Stimulated activated naive CD4-positive, alpha-beta T cell (primary cell): ENCODE data around the gene EFCAB8.
"Not testable (repeated sequence)": the region's sequence is repeated elsewhere in the genome, so short reads cannot be mapped to it uniquely, and the experiment has no call there.

ENCODE experiments used
- DNase-seq, 6 experiments: peaks; one replicate each; lab custom pipeline; 2025; lab: John Stamatoyannopoulos, UW

The EFCAB8 gene

GRCh38 chr20:32841174-32841573 is 17.5 kb upstream of the EFCAB8 start:
- peak in 1 of 6 experiments; percentile 6 for DNase-seq

- no peak for DNase-seq
Measured at GRCh38 chr20:32841632-32842031, 17.1 kb upstream of the EFCAB8 start.

DNA sequence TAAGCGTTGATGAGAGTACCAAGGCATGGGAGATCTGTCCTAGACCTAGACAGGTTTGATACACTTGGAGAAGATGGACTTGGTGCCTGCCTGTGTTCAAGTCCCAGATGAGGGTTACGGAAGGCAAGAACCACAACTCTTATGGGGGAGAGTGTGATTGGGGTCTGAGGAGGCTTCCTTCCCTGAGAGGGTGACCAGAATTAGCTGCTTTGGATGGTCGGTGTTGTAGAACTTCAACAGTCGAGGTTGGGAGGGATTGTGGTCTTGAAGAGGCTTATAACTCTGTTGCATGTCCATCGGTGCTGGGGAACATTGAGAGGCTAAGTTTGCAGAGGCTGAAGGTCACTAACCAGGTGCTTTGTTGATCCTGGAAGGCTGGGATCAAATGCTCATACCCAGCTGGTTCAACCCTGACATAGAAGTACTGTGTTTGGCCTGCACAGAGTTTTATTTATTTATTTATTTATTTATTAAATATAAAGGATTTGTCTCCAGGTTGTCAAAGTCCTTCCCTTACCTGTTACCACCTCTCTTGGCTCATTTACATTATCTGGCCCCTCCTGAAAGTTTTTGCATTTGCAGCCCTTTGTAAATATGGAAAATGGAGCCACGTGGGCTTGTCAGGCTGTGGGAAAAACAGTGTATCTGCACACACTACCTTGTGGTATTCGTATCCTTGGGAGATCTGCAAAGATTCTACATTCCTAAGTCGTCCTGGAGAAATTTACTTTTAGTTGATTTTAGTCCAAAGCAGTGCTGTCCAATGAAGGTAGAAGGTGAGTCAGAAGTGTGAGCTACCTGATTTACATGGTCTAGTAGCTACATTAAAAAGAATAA is 15.8 kb upstream of the EFCAB8 start:
- DNase-seq: no peak

DNA sequence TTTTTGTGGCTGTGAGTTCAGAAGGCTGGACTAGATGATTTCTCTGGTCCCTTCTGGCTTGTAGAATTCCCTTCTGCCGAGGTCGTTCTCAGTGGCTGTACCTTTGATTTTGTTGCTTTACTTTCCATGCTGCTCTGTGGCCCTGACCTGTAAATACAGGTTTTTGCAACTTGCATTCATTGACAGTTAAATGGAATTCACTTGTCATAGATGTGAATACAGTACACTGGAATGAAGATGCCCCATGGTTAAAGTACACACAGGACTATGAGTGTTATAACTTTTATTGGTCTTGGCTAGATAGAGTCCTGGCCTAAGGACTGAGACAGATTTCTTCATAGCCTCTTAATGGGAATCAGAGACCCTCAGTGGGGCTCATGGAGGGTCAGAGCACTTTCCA is 12.9 kb upstream of the EFCAB8 start:
- no peak for DNase-seq

- DNase-seq: no peak
Measured at GRCh38 chr20:32846852-32847251, 11.9 kb upstream of the EFCAB8 start.

GRCh38 chr20:32847964-32848363 is 10.8 kb upstream of the EFCAB8 start:
- no peak for DNase-seq

DNA sequence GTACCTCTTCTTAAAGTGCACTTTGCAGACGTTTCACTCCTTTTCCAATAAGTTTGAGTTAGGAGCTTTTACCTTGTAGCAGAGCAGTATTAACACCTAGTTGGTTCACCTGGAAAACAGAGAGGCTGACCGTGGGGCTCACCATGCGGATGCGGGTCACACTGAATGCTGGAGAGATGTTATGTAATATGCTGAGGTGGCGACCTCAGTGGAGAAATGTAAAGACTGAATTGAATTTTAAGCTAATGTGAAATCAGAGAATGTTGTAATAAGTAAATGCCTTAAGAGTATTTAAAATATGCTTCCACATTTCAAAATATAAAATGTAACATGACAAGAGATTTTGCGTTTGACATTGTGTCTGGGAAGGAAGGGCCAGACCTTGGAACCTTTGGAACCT is 9.9 kb upstream of the EFCAB8 start:
- no peak for DNase-seq

- no peak for DNase-seq
Measured at GRCh38 chr20:32849577-32849976, 9.1 kb upstream of the EFCAB8 start.

DNA sequence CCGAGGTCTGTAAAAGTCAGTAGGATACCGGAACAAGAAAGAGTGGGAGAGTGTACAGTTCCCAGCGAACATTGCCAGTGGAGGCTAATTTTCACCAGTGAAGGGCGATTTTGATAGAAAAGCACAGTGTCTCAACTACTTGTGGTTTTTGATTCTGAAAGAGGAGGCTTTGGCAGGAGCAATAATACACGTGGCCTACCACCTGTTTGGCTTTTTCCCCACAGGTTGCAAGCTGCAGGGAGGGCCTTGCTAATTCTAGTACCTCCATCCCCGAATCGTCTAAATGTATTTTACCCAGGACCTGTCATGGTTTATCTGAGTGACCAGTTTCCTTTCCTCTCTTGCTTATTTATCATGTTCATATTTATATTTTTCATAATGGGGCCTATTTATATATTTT is 3.3 kb upstream of the EFCAB8 start:
- no peak for DNase-seq

GRCh38 chr20:32858189-32858588 is 534 bp upstream of the EFCAB8 start:
- no peak for DNase-seq

- no peak for DNase-seq
Measured at GRCh38 chr20:32861446-32861845, 2.7 kb downstream of the EFCAB8 start.

DNA sequence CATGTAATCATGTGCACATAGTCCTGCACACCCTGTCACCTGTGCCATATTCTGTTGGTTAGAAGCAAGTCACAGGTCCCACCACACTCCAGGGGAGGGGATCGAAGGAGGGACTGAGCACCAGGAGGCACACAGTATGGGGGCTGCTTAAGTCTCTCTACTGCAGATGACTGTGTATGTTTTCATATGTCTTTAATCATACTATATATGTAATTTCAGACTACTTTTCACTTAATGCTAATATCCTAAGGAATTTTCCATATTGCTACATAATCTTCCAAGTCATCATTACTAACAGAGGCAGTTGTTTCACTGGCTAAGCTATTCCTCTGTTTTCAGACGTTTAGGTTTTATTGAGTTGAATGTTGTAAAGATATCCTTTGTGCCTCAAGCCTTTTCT is 10.8 kb downstream of the EFCAB8 start:
- no peak for DNase-seq

DNA sequence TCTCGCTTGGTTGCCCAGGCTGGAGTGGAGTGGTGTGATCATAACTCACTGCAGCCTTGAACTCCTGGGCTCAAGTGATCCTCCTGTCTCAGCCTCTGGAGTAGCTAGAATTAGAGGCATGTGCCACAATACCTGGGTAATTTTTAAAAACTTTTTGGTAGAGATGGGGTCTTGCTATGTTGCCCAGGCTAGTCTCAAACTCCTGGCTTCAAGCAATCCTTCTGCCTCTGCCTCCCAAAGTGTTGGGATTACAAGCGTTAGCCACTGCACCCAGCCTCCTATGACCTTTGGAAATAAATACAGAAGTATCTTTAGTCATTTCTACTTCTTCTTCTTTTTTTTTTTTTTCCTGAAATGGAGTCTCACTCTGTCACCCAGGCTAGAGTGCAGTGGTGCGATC is 11.8 kb downstream of the EFCAB8 start:
- not testable (repeated sequence) for DNase-seq

GRCh38 chr20:32870985-32871384 is 12.3 kb downstream of the EFCAB8 start:
- no peak for DNase-seq

DNA sequence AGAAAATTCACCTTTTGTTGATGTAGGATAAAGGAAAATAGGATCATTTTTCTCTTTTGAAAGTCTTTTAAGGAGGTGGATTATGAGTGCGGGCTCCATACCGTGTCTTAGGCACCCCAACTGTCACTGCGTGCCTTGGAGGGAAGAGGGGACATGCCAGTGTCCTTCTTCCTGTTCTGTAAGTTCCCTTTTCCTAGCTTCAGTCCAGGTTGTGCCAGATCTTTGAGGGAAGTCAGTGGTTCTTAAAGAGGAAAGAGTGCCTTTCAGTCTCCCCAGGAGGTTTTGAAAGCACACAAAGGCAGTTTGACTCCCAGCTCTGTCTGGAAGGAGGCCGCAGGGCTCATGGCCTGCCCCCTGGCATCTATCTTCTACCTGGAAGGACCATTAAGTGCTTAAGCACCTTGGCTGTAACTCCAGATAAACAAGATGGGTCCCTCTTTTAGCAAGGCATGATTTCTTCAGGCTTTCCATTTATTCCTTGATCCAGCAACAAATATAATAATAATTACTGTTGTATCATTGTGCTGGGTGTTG is 13.0 kb downstream of the EFCAB8 start:
- DNase-seq: no peak

GRCh38 chr20:32872266-32872665 is 13.5 kb downstream of the EFCAB8 start:
- no peak for DNase-seq

- no peak for DNase-seq
Measured at GRCh38 chr20:32875673-32876072, 16.9 kb downstream of the EFCAB8 start.

GRCh38 chr20:32877507-32877906 is 18.8 kb downstream of the EFCAB8 start:
- no peak for DNase-seq

- DNase-seq: no peak
Measured at GRCh38 chr20:32878820-32879219, 20.1 kb downstream of the EFCAB8 start.

GRCh38 chr20:32879538-32879937 is 20.8 kb downstream of the EFCAB8 start:
- DNase-seq: no peak

GRCh38 chr20:32880635-32881034 is 21.9 kb downstream of the EFCAB8 start:
- no peak for DNase-seq

GRCh38 chr20:32883081-32883480 is 24.4 kb downstream of the EFCAB8 start:
- no peak for DNase-seq

DNA sequence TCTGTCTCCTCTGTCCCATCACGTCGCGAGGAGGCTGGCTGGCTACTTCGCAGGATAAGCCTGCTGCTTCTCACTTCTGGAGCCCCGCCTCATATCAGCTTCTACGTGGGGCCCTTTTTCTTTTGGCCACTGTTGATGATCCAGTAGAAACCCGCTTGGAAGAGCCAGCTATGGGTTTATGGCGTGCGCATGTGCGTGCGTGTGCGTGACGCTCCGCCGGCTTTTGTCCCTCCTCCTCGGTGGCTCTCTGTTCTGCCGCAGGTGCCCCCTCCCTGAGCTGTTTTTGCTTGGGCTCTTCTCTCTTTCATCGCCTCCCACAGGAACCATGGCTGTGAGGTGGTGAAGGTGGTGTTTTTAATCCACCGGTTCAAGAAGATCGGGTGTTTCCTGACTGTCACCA is 26.5 kb downstream of the EFCAB8 start:
- DNase-seq: no peak

DNA sequence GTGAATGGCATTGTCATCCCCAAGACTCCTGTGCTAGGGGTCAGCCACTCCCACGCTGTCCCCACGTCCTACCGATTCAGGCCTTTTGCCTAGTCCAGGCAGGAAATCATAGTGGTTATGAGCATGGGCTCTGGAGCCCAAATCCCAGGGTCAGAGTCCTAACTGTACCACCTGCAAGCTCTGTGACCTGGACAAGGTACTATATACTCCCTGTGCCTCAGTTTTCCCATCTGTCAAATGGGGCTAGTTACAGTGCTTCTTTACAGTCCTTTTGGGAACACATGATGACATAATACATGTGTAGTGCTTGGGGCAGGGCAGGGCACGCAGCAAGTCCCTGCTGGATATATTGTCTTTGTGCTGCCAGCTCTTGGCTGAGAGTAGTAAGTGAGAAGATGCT is 27.2 kb downstream of the EFCAB8 start:
- no peak for DNase-seq
